Endometrium (tissue), 2 donors: Measurements from ENCODE around the gene RBFOX1.

Source experiments
- FAIRE-seq: peaks from 2 replicates; lab custom pipeline; 2012; peaks lifted over from hg19 to GRCh38; lab: Jason Lieb, UNC
- donor health status: control.
- donor health status: control.

RBFOX1 gene

GRCh38 chr16:7605812-7606211, 273.2 kb downstream of the RBFOX1 start:
- no peak for FAIRE-seq

- FAIRE-seq, result no peak
These were observed 280.0 kb downstream of the RBFOX1 start for GRCh38 chr16:7612671-7613070.

GRCh38 chr16:7613518-7613917, 280.9 kb downstream of the RBFOX1 start:
- no peak for FAIRE-seq

GRCh38 chr16:7614021-7614795, 281.6 kb downstream of the RBFOX1 start:
- peak; percentile 46 for FAIRE-seq

- no peak for FAIRE-seq
These were observed 282.9 kb downstream of the RBFOX1 start for GRCh38 chr16:7615565-7615964.

- FAIRE-seq, result no peak
These were observed 292.5 kb downstream of the RBFOX1 start for GRCh38 chr16:7624871-7625766.

- FAIRE-seq, result no peak
These were observed 296.3 kb downstream of the RBFOX1 start for GRCh38 chr16:7628981-7629380.

- FAIRE-seq, result no peak
These were observed 296.9 kb downstream of the RBFOX1 start for GRCh38 chr16:7629571-7629970.

- FAIRE-seq, result no peak
These were observed 304.8 kb downstream of the RBFOX1 start for GRCh38 chr16:7637446-7637845.

GRCh38 chr16:7638306-7638705, 305.7 kb downstream of the RBFOX1 start:
- FAIRE-seq, result no peak

GRCh38 chr16:7640334-7640733, 307.7 kb downstream of the RBFOX1 start:
- no peak for FAIRE-seq

- FAIRE-seq, result no peak
These were observed 311.5 kb downstream of the RBFOX1 start for GRCh38 chr16:7644176-7644575.

- FAIRE-seq, result no peak
These were observed 312.2 kb downstream of the RBFOX1 start for GRCh38 chr16:7644811-7645210.

- FAIRE-seq, result peak; percentile 4
These were observed 314.3 kb downstream of the RBFOX1 start for GRCh38 chr16:7646821-7647500.

- FAIRE-seq, result no peak
These were observed 317.8 kb downstream of the RBFOX1 start for GRCh38 chr16:7650431-7650830.

GRCh38 chr16:7651803-7652570, 319.3 kb downstream of the RBFOX1 start:
- FAIRE-seq, result no peak

- FAIRE-seq, result no peak
These were observed 321.3 kb downstream of the RBFOX1 start for GRCh38 chr16:7653746-7654461.

- no peak for FAIRE-seq
These were observed 343.0 kb downstream of the RBFOX1 start for GRCh38 chr16:7675628-7676027.

GRCh38 chr16:7680296-7680695, 347.7 kb downstream of the RBFOX1 start:
- FAIRE-seq, result no peak

- no peak for FAIRE-seq
These were observed 356.2 kb downstream of the RBFOX1 start for GRCh38 chr16:7688811-7689210.

- FAIRE-seq, result no peak
These were observed 356.6 kb downstream of the RBFOX1 start for GRCh38 chr16:7689234-7689633.
